B cell (primary cell): Measurements from ENCODE around the gene MOB2.

Source experiments
- EZH2 ChIP-seq: IDR thresholded peaks from 2 replicates; pipeline ENCODE4 v1.6.1; 2012; ENCODE audit warnings: borderline replicate concordance, low read depth, mild to moderate bottlenecking, moderate library complexity, low read length; ENCODE audit not compliant: insufficient read depth, poor library complexity, severe bottlenecking
- TF ChIP-seq, protein P1 (sequence below): fragments of 200-600 bp; IDR thresholded peaks from one replicate; pipeline ENCODE4 v1.8.0; 2022; ENCODE audit warnings: antibody characterized with exemption, mild to moderate bottlenecking

DNA sequence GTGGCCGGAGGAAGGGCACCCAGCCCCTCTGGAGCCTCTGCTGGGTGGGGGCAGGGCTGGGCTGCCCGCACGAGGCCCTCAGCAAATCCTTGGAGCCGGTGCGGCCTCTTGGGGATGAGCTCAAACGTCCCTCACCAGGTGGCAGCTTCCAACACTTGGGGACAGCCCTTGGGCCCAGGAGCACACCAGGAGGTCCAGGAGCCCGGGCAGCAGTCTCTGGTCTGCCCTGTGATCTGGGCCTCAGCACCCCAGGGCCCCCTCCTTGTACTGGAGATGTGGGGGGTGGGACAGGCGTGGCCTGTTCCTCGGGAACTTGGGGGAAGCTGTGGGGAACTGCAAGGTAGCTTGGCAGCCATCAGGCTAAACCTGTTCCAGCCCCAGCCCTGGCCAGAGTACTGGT is 40.0 kb downstream of the MOB2 start:
- TF ChIP-seq, protein P1, sequence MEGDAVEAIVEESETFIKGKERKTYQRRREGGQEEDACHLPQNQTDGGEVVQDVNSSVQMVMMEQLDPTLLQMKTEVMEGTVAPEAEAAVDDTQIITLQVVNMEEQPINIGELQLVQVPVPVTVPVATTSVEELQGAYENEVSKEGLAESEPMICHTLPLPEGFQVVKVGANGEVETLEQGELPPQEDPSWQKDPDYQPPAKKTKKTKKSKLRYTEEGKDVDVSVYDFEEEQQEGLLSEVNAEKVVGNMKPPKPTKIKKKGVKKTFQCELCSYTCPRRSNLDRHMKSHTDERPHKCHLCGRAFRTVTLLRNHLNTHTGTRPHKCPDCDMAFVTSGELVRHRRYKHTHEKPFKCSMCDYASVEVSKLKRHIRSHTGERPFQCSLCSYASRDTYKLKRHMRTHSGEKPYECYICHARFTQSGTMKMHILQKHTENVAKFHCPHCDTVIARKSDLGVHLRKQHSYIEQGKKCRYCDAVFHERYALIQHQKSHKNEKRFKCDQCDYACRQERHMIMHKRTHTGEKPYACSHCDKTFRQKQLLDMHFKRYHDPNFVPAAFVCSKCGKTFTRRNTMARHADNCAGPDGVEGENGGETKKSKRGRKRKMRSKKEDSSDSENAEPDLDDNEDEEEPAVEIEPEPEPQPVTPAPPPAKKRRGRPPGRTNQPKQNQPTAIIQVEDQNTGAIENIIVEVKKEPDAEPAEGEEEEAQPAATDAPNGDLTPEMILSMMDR, result no peak
- TF ChIP-seq EZH2, result no peak
